DOHH2 (cell line): ENCODE data around the gene GPRC5A.
"Not testable (repeated sequence)": the region's sequence is repeated elsewhere in the genome, so short reads cannot be mapped to it uniquely, and the experiment has no call there.

Experiments used
- H3F3A ChIP-seq: fragments of 200-600 bp; sonication (generic), shearing (Covaris generic); 2 replicates; pipeline ENCODE4 v1.6.0; 2016; ENCODE audit warnings: antibody characterized with exemption, mild to moderate bottlenecking; ENCODE audit not compliant: control insufficient read depth, insufficient read depth
- H3K27ac ChIP-seq: fragments of 200-600 bp; sonication (generic); 2 replicates; pipeline ENCODE4 v1.5.1; 2014; ENCODE audit warnings: low read depth, mild to moderate bottlenecking, low read length, moderate library complexity
- H3K27me3 ChIP-seq: fragments of 200-600 bp; sonication (generic); 2 replicates; pipeline ENCODE4 v1.6.1; 2014; ENCODE audit warnings: mild to moderate bottlenecking, low read length, mixed read lengths; ENCODE audit not compliant: control insufficient read depth
- H3K36me3 ChIP-seq: fragments of 200-600 bp; sonication (generic); 2 replicates; pipeline ENCODE4 v1.6.1; 2014; ENCODE audit warnings: mild to moderate bottlenecking, low read length, moderate library complexity, mixed read lengths; ENCODE audit not compliant: control insufficient read depth
- H3K4me1 ChIP-seq: fragments of 200-600 bp; sonication (generic); 2 replicates; pipeline ENCODE4 v1.6.1; 2014; ENCODE audit warnings: mild to moderate bottlenecking, low read length, mixed read lengths; ENCODE audit not compliant: control insufficient read depth
- H3K4me2 ChIP-seq: fragments of 200-600 bp; sonication (generic); 2 replicates; pipeline ENCODE4 v1.6.0; 2014; ENCODE audit warnings: mild to moderate bottlenecking, low read length, moderate library complexity
- H3K4me3 ChIP-seq: fragments of 200-600 bp; sonication (generic); 2 replicates; pipeline ENCODE4 v1.5.1; 2014; ENCODE audit warnings: mild to moderate bottlenecking, low read length, mixed read lengths
- H3K79me2 ChIP-seq: fragments of 200-600 bp; sonication (generic); 2 replicates; pipeline ENCODE4 v1.6.1; 2014; ENCODE audit warnings: mild to moderate bottlenecking, low read length, mixed read lengths; ENCODE audit not compliant: control insufficient read depth
- H3K9me2 ChIP-seq: fragments of 200-600 bp; sonication (generic); replicated peaks from 2 replicates; pipeline ENCODE4 v1.6.1; 2014; ENCODE audit warnings: mild to moderate bottlenecking, low read length, mixed read lengths; ENCODE audit not compliant: control insufficient read depth
- H3K9me3 ChIP-seq: fragments of 200-600 bp; sonication (generic); 2 replicates; pipeline ENCODE4 v1.6.1; 2014; ENCODE audit warnings: antibody characterized with exemption, low read length, mixed read lengths; ENCODE audit not compliant: control insufficient read depth, insufficient read depth
- H4K20me1 ChIP-seq: fragments of 200-600 bp; sonication (generic); 2 replicates; pipeline ENCODE4 v1.6.0; 2014; ENCODE audit warnings: low read depth, mild to moderate bottlenecking, antibody characterized with exemption, low read length, moderate library complexity; ENCODE audit not compliant: control insufficient read depth, insufficient read depth
- EZH2phosphoT487 ChIP-seq: fragments of 200-600 bp; sonication (generic); IDR thresholded peaks from 2 replicates; pipeline ENCODE4 v1.6.1; 2017; ENCODE audit warnings: borderline replicate concordance, mild to moderate bottlenecking, antibody characterized with exemption, low read length, moderate library complexity, mixed read lengths
- TF ChIP-seq, protein P1 (sequence below): fragments of 200-600 bp; sonication (generic); IDR thresholded peaks from one replicate; pipeline ENCODE4 v1.5.1; 2014; ENCODE audit warnings: antibody characterized with exemption, mild to moderate bottlenecking, low read depth, low read length; ENCODE audit not compliant: poor library complexity, severe bottlenecking

GPRC5A gene, protein sequence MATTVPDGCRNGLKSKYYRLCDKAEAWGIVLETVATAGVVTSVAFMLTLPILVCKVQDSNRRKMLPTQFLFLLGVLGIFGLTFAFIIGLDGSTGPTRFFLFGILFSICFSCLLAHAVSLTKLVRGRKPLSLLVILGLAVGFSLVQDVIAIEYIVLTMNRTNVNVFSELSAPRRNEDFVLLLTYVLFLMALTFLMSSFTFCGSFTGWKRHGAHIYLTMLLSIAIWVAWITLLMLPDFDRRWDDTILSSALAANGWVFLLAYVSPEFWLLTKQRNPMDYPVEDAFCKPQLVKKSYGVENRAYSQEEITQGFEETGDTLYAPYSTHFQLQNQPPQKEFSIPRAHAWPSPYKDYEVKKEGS

DNA sequence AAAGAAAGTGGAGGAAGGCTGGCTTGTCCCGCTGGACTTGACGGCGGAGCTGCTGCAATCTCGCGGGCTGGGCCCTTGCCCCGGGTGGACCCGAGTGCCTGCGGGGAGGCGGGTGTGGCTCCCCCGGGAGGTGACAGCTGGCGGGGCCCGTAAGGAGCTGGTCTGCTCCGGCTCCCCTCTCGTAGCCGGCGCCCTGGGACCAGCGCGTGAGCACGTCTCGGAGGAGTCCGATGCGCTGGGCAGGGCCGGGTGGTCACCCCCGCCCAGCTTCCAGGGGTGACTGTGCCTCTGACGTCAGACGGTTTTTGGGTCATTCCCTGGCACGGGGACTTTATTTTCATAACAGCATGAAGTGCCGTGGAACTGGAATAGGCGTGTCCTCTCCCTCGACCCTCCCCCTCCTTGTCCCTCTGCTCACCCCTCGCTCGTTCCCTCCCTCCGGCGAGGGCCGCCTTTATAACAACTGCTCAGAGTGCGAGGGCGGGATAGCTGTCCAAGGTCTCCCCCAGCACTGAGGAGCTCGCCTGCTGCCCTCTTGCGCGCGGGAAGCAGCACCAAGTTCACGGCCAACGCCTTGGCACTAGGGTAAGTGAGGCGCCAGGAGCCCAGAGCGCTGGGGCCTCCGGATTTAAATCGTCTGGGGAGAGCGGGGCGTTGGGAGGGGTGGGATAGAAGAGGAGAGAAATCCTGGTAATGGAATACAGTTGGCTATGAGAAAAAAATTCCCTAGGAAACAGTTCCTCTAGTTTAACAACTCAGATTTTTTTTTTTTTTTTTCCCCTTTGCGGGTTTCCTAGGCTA is at the start of gene GPRC5A:
Gene GPRC5A, plus strand, starts transcription at position 483 of the 801 bp plus-strand sequence. CDS start 16,688 bp downstream, outside the sequence.
- no peak within 1 kb of the TSS for H3K4me2 ChIP-seq
- no peaks in the 10 kb centered on the region for H3K79me2 ChIP-seq
- no peaks in the 10 kb centered on the region for H3F3A ChIP-seq
- TF ChIP-seq, protein P1, sequence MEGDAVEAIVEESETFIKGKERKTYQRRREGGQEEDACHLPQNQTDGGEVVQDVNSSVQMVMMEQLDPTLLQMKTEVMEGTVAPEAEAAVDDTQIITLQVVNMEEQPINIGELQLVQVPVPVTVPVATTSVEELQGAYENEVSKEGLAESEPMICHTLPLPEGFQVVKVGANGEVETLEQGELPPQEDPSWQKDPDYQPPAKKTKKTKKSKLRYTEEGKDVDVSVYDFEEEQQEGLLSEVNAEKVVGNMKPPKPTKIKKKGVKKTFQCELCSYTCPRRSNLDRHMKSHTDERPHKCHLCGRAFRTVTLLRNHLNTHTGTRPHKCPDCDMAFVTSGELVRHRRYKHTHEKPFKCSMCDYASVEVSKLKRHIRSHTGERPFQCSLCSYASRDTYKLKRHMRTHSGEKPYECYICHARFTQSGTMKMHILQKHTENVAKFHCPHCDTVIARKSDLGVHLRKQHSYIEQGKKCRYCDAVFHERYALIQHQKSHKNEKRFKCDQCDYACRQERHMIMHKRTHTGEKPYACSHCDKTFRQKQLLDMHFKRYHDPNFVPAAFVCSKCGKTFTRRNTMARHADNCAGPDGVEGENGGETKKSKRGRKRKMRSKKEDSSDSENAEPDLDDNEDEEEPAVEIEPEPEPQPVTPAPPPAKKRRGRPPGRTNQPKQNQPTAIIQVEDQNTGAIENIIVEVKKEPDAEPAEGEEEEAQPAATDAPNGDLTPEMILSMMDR = no peak
- no peak for TF ChIP-seq EZH2phosphoT487
- H3K4me3 ChIP-seq = no peak within 1 kb of the TSS
- no peak within 1 kb of the TSS for H3K27ac ChIP-seq
- H3K9me3 ChIP-seq = no peaks in the 10 kb centered on the region
- H4K20me1 ChIP-seq = no peaks in the 10 kb centered on the region
- no peaks in the 10 kb centered on the region for H3K9me2 ChIP-seq
- peaks cover 51% of the 10 kb centered on the region for H3K27me3 ChIP-seq
- no peaks in the 10 kb centered on the region for H3K36me3 ChIP-seq
- H3K4me1 ChIP-seq = no peaks in the 10 kb centered on the region

DNA sequence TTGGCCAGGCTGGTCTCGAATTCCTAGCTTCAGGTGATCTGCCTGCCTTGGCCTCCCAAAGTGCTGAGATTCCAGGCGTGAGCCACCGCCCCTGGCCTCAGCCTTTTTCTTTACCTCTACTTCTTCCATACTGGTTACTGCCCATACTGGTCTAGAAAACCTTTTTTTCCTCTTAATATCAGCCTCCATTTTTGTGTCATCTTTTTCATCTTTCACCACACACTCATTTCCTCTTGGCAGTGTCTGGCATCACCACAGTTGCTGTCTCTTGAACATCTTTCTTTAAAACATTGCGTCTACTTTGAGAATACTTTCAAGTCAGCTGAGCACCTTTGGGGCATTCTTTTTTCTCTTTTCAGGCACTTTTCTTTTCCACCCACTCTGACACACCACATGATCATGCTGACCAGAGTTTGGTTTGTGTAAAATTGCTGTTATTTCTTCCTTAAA is 45.5 kb upstream of the GPRC5A start:
- H4K20me1 ChIP-seq = no peaks in the 10 kb centered on the region
- no peaks in the 10 kb centered on the region for H3K9me3 ChIP-seq
- H3K4me2 ChIP-seq = no peak overlapping the region
- H3F3A ChIP-seq = no peaks in the 10 kb centered on the region
- no peaks in the 10 kb centered on the region for H3K9me2 ChIP-seq
- no peak for TF ChIP-seq EZH2phosphoT487
- TF ChIP-seq, protein P1 = no peak
- peaks cover 4% of the 10 kb centered on the region; the same call in 1 of the 2 replicates for H3K4me1 ChIP-seq
- H3K4me3 ChIP-seq = no peak overlapping the region
- no peaks in the 10 kb centered on the region for H3K36me3 ChIP-seq
- no peaks in the 10 kb centered on the region for H3K79me2 ChIP-seq
- no peak overlapping the region for H3K27ac ChIP-seq
- H3K27me3 ChIP-seq = no peaks in the 10 kb centered on the region

DNA sequence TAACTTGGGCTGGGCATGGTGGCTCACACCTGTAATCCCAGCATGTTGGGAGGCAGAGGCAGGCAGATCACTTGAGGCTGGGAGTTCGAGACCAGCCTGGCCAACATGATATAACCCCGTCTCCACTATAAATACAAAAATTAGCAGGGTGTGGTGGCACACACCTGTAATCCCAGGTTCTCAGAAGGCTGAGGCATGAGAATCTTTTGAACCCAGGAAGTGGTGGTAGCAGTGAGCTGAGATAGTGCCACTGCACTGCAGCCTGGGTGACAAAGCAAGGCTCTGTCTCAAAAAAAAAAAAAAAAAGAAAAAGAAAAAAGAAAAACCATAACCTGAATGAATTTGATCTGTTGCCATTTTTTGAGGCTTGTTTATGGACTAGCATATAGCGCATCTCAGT is 44.6 kb upstream of the GPRC5A start:
- not testable (repeated sequence) for H3K27ac ChIP-seq, H3K4me1 ChIP-seq, H3F3A ChIP-seq, H3K9me2 ChIP-seq, H3K4me3 ChIP-seq, H3K79me2 ChIP-seq, H4K20me1 ChIP-seq, H3K27me3 ChIP-seq, H3K4me2 ChIP-seq, H3K9me3 ChIP-seq, H3K36me3 ChIP-seq

DNA sequence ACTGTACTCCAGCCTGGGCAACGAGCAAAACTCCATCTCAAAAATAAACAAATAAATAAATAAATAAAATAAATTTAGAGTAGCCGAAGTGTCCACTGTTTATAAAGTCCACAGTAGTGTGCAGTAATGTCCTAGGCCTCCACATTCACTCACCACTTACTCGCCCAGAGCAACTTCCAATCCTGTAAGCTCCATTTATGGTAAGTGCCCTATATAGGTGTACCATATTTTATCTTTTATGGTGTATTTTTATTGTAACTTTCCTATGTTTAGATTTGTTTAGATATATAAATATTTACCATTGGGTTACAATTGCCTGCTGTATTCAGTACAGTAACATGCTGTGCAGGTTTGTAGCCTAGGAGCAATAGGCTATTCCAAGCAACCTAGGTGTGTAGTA is 37.9 kb upstream of the GPRC5A start:
- TF ChIP-seq, protein P1 = no peak
- no peak for TF ChIP-seq EZH2phosphoT487

More for the DNA sequence above, 37.9 kb upstream of the GPRC5A start:
- no peaks in the 10 kb centered on the region for H3K9me3 ChIP-seq
- no peaks in the 10 kb centered on the region for H3K9me2 ChIP-seq
- no peaks in the 10 kb centered on the region for H3K36me3 ChIP-seq
- H4K20me1 ChIP-seq = no peaks in the 10 kb centered on the region
- no peaks in the 10 kb centered on the region for H3F3A ChIP-seq
- no peaks in the 10 kb centered on the region for H3K79me2 ChIP-seq
- no peak overlapping the region for H3K27ac ChIP-seq
- no peaks in the 10 kb centered on the region for H3K4me1 ChIP-seq
- H3K4me2 ChIP-seq = no peak overlapping the region
- H3K27me3 ChIP-seq = no peaks in the 10 kb centered on the region
- no peak overlapping the region for H3K4me3 ChIP-seq
